Measurements from ENCODE around the gene HRH3. TPM values are rescaled to one million over a fixed set of nuclear protein-coding genes. Genes with fewer than 3 reads are reported as not detected.

HRH3 gene
- total and polyA plus RNA-seq, 3 experiments from 2014 or later = not detected

GRCh38 chr20:62236766-62237513 is 16.9 kb upstream of the HRH3 start:
- no peak for DNase-seq
- Histone ChIP-seq H3K4me3 (ENCODE audit: low read length) (no peak overlapping the region), H3K27ac (ENCODE audit: low read depth, low read length) (no peak overlapping the region), H3K9me3 (ENCODE audit: low read length) (no peaks in the 10 kb centered on the region), H3K27me3 (ENCODE audit: insufficient read depth, low read length, poor library complexity, severe bottlenecking) (no peaks in the 10 kb centered on the region), H3K36me3 (ENCODE audit: insufficient read depth, low read length) (no peaks in the 10 kb centered on the region), H3K4me1 (ENCODE audit: insufficient read depth, low read length) (peaks cover 26% of the 10 kb centered on the region)
- Mint-ChIP-seq H3K27me3 (peaks cover 1 to 16% of the 10 kb centered on the region in 2 donors), H3K4me1 (peaks cover 22 to 39% (median 36%) of the 10 kb centered on the region in 3 donors), H3K27ac (peak overlapping the region in 3 of 8 donors; percentile 33 to 98 (median 79)), H3K9me3 (peaks cover 0 to 2% (median 0%) of the 10 kb centered on the region in 5 donors), H3K4me3 (no peak overlapping the region), H3K36me3 (peaks cover 0 to 19% (median 0%) of the 10 kb centered on the region in 3 donors)
- ChIA-PET CTCF (no interaction called here), POLR2A (no interaction called here)

- no peaks in the 10 kb centered on the region for H3K9me3 ChIP-seq (ENCODE audit: low read length)
- CTCF ChIA-PET = no interaction called here
- no peaks in the 10 kb centered on the region for H3K27me3 ChIP-seq (ENCODE audit: insufficient read depth, low read length, poor library complexity, severe bottlenecking)
- H3K4me1 ChIP-seq (ENCODE audit: insufficient read depth, low read length) = peaks cover 26% of the 10 kb centered on the region
- no peak overlapping the region for H3K4me3 ChIP-seq (ENCODE audit: low read length)
- peak overlapping the region in 1 of 8 donors; percentile 11 for H3K27ac Mint-ChIP-seq
- H3K27ac ChIP-seq (ENCODE audit: low read depth, low read length) = no peak overlapping the region
- H3K9me3 Mint-ChIP-seq = peaks cover 0 to 2% (median 0%) of the 10 kb centered on the region in 5 donors
- POLR2A ChIA-PET = no interaction called here
- H3K36me3 Mint-ChIP-seq = peaks cover 0 to 12% (median 0%) of the 10 kb centered on the region in 3 donors
- H3K4me3 Mint-ChIP-seq = peak overlapping the region in 1 of 7 donors; percentile 65
- DNase-seq = no peak
- peaks cover 1 to 16% of the 10 kb centered on the region in 2 donors for H3K27me3 Mint-ChIP-seq
- H3K4me1 Mint-ChIP-seq = peaks cover 14 to 32% (median 28%) of the 10 kb centered on the region in 3 donors
- H3K36me3 ChIP-seq (ENCODE audit: insufficient read depth, low read length) = no peaks in the 10 kb centered on the region
Measured at GRCh38 chr20:62236200-62236599, 16.1 kb upstream of the HRH3 start.

GRCh38 chr20:62235777-62236157 is 15.7 kb upstream of the HRH3 start:
- no peaks in the 10 kb centered on the region for H3K36me3 ChIP-seq (ENCODE audit: insufficient read depth, low read length)
- Mint-ChIP-seq H3K4me3 (peak overlapping the region in 1 of 7 donors; percentile 63), H3K36me3 (peaks cover 0 to 9% (median 0%) of the 10 kb centered on the region in 3 donors), H3K27me3 (peaks cover 1 to 16% of the 10 kb centered on the region in 2 donors), H3K4me1 (peaks cover 14 to 27% (median 24%) of the 10 kb centered on the region in 3 donors), H3K9me3 (peaks cover 0 to 2% (median 0%) of the 10 kb centered on the region in 5 donors), H3K27ac (peak overlapping the region in 2 of 8 donors; percentile 11 to 12)
- peaks cover 26% of the 10 kb centered on the region for H3K4me1 ChIP-seq (ENCODE audit: insufficient read depth, low read length)
- ChIA-PET CTCF (no interaction called here), POLR2A (no interaction called here)
- H3K27me3 ChIP-seq (ENCODE audit: insufficient read depth, low read length, poor library complexity, severe bottlenecking) = no peaks in the 10 kb centered on the region
- no peak overlapping the region for H3K27ac ChIP-seq (ENCODE audit: low read depth, low read length)
- DNase-seq = no peak
- no peaks in the 10 kb centered on the region for H3K9me3 ChIP-seq (ENCODE audit: low read length)
- H3K4me3 ChIP-seq (ENCODE audit: low read length) = no peak overlapping the region

- Histone ChIP-seq H3K27ac (ENCODE audit: low read depth, low read length) (no peak overlapping the region), H3K4me3 (ENCODE audit: low read length) (no peak overlapping the region), H3K9me3 (ENCODE audit: low read length) (no peaks in the 10 kb centered on the region), H3K36me3 (ENCODE audit: insufficient read depth, low read length) (no peaks in the 10 kb centered on the region), H3K27me3 (ENCODE audit: insufficient read depth, low read length, poor library complexity, severe bottlenecking) (no peaks in the 10 kb centered on the region), H3K4me1 (ENCODE audit: insufficient read depth, low read length) (peaks cover 22% of the 10 kb centered on the region)
- Mint-ChIP-seq H3K27me3 (peaks cover 1 to 16% of the 10 kb centered on the region in 2 donors), H3K4me1 (peaks cover 9 to 22% (median 18%) of the 10 kb centered on the region in 3 donors), H3K36me3 (peaks cover 0 to 5% (median 0%) of the 10 kb centered on the region in 3 donors), H3K9me3 (peaks cover 0 to 2% (median 0%) of the 10 kb centered on the region in 5 donors), H3K4me3 (peak overlapping the region in 2 of 7 donors; percentile 26 to 73), H3K27ac (no peak overlapping the region)
- DNase-seq = no peak
- ChIA-PET POLR2A (no interaction called here), CTCF (no interaction called here)
Measured at GRCh38 chr20:62235001-62235776, 15.1 kb upstream of the HRH3 start.

- Histone ChIP-seq H3K27ac (ENCODE audit: low read depth, low read length) (no peak overlapping the region), H3K4me1 (ENCODE audit: insufficient read depth, low read length) (peaks cover 14% of the 10 kb centered on the region), H3K9me3 (ENCODE audit: low read length) (no peaks in the 10 kb centered on the region), H3K36me3 (ENCODE audit: insufficient read depth, low read length) (no peaks in the 10 kb centered on the region), H3K27me3 (ENCODE audit: insufficient read depth, low read length, poor library complexity, severe bottlenecking) (no peaks in the 10 kb centered on the region), H3K4me3 (ENCODE audit: low read length) (no peak overlapping the region)
- peak overlapping the region in 1 of 8 donors; percentile 73 for H3K27ac Mint-ChIP-seq
- peaks cover 0 to 2% (median 0%) of the 10 kb centered on the region in 3 donors for H3K36me3 Mint-ChIP-seq
- no peak for DNase-seq
- POLR2A ChIA-PET = no interaction called here
- peaks cover 0 to 2% (median 0%) of the 10 kb centered on the region in 5 donors for H3K9me3 Mint-ChIP-seq
- peaks cover 6 to 13% (median 10%) of the 10 kb centered on the region in 3 donors for H3K4me1 Mint-ChIP-seq
- peaks cover 1 to 16% of the 10 kb centered on the region in 2 donors for H3K27me3 Mint-ChIP-seq
- H3K4me3 Mint-ChIP-seq = peak overlapping the region in 1 of 7 donors; percentile 48
- CTCF ChIA-PET = no interaction called here
Measured at GRCh38 chr20:62234339-62234738, 14.3 kb upstream of the HRH3 start.

GRCh38 chr20:62233684-62234083 is 13.6 kb upstream of the HRH3 start:
- Histone ChIP-seq H3K27me3 (ENCODE audit: insufficient read depth, low read length, poor library complexity, severe bottlenecking) (no peaks in the 10 kb centered on the region), H3K36me3 (ENCODE audit: insufficient read depth, low read length) (no peaks in the 10 kb centered on the region), H3K27ac (ENCODE audit: low read depth, low read length) (no peak overlapping the region), H3K9me3 (ENCODE audit: low read length) (no peaks in the 10 kb centered on the region), H3K4me1 (ENCODE audit: insufficient read depth, low read length) (peaks cover 9% of the 10 kb centered on the region), H3K4me3 (ENCODE audit: low read length) (no peak overlapping the region)
- no peak overlapping the region for H3K4me3 Mint-ChIP-seq
- H3K4me1 Mint-ChIP-seq = peaks cover 5 to 8% (median 6%) of the 10 kb centered on the region in 3 donors
- H3K9me3 Mint-ChIP-seq = peaks cover 0 to 2% (median 0%) of the 10 kb centered on the region in 5 donors
- H3K27me3 Mint-ChIP-seq = peaks cover 1 to 16% of the 10 kb centered on the region in 2 donors
- CTCF ChIA-PET = no interaction called here
- peak overlapping the region in 1 of 8 donors; percentile 15 for H3K27ac Mint-ChIP-seq
- no peak for DNase-seq
- no peaks in the 10 kb centered on the region for H3K36me3 Mint-ChIP-seq
- POLR2A ChIA-PET = no interaction called here

GRCh38 chr20:62232770-62233645 is 12.9 kb upstream of the HRH3 start:
- no peak overlapping the region for H3K27ac ChIP-seq (ENCODE audit: low read depth, low read length)
- no peak for DNase-seq
- H3K27me3 Mint-ChIP-seq = peaks cover 1 to 16% of the 10 kb centered on the region in 2 donors
- ChIA-PET POLR2A (no interaction called here), CTCF (no interaction called here)
- no peaks in the 10 kb centered on the region for H3K36me3 ChIP-seq (ENCODE audit: insufficient read depth, low read length)
- peaks cover 4 to 6% (median 5%) of the 10 kb centered on the region in 3 donors for H3K4me1 Mint-ChIP-seq
- peaks cover 0 to 2% (median 0%) of the 10 kb centered on the region in 5 donors for H3K9me3 Mint-ChIP-seq
- no peak overlapping the region for H3K27ac Mint-ChIP-seq
- H3K4me3 ChIP-seq (ENCODE audit: low read length) = no peak overlapping the region
- peaks cover 9% of the 10 kb centered on the region for H3K4me1 ChIP-seq (ENCODE audit: insufficient read depth, low read length)
- no peaks in the 10 kb centered on the region for H3K36me3 Mint-ChIP-seq
- H3K4me3 Mint-ChIP-seq = no peak overlapping the region
- no peaks in the 10 kb centered on the region for H3K9me3 ChIP-seq (ENCODE audit: low read length)
- H3K27me3 ChIP-seq (ENCODE audit: insufficient read depth, low read length, poor library complexity, severe bottlenecking) = no peaks in the 10 kb centered on the region
